ENCODE measurements around the gene TESPA1.

GRCh38 chr12:54977155-54977554 lies 7.4 kb downstream of the TESPA1 start:
- no peak for TF ChIP-seq TAF1 (IDR thresholded peaks at IDR 0.05; ENCODE audit: borderline replicate concordance, low read depth, low read length)
- no peak for TF ChIP-seq POLR2A (IDR thresholded peaks at IDR 0.05; ENCODE audit: low read depth, low read length)
- no peak for TF ChIP-seq POLR2AphosphoS5 (IDR thresholded peaks at IDR 0.05; ENCODE audit: low read depth, low read length)
